Fibroblast of villous mesenchyme (primary cell): ENCODE results near the gene B4GALT5. TPM values are rescaled to one million over a fixed set of nuclear protein-coding genes. Genes with fewer than 3 reads are reported as not detected.

ENCODE experiments used
- DNase-seq: peaks from one replicate; pipeline ENCODE4 v3.0.0-alpha.2; 2010; ENCODE audit warnings: low read depth
- H3K4me3 ChIP-seq: 2 replicates; pipeline ENCODE4 v1.5.1; 2011; ENCODE audit warnings: low read depth, mild to moderate bottlenecking, low read length
- total RNA-seq: library from RNA; depleted of rRNA; stranded (reverse); fragments of >200 nt; gene quantifications from 2 replicates; pipeline ENCODE4 v1.2.3, GENCODE V29; 2012
- TF ChIP-seq, protein P1 (sequence below): IDR thresholded peaks from 2 replicates; pipeline ENCODE4 v1.5.1; 2012; ENCODE audit warnings: low read depth, mild to moderate bottlenecking, low read length; ENCODE audit not compliant: insufficient read depth

The B4GALT5 gene
- total RNA-seq, 1 donor, result 33.7 TPM

DNA sequence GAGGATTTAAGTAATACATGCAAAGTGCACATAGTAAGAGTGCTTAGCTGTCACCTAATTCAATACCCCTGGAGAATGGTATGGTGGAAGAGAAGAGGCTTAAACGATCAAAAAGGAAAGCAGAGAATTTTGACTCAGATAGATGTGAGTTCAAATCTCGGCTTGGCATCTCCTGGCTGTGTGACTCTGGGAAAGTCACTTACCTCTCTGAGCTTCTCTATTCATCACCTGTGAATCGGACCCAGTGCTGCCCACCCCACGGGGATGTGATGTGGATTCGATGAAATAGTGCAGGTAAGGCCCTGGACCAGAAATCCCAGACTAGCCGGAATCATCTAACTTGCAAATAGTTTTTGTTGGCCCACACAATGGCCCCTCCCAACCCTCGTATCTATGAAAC is 1.8 kb upstream of the B4GALT5 start:
- DNase-seq, result no peak
- no peak overlapping the region for H3K4me3 ChIP-seq
- TF ChIP-seq, protein P1, sequence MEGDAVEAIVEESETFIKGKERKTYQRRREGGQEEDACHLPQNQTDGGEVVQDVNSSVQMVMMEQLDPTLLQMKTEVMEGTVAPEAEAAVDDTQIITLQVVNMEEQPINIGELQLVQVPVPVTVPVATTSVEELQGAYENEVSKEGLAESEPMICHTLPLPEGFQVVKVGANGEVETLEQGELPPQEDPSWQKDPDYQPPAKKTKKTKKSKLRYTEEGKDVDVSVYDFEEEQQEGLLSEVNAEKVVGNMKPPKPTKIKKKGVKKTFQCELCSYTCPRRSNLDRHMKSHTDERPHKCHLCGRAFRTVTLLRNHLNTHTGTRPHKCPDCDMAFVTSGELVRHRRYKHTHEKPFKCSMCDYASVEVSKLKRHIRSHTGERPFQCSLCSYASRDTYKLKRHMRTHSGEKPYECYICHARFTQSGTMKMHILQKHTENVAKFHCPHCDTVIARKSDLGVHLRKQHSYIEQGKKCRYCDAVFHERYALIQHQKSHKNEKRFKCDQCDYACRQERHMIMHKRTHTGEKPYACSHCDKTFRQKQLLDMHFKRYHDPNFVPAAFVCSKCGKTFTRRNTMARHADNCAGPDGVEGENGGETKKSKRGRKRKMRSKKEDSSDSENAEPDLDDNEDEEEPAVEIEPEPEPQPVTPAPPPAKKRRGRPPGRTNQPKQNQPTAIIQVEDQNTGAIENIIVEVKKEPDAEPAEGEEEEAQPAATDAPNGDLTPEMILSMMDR, result no peak

DNA sequence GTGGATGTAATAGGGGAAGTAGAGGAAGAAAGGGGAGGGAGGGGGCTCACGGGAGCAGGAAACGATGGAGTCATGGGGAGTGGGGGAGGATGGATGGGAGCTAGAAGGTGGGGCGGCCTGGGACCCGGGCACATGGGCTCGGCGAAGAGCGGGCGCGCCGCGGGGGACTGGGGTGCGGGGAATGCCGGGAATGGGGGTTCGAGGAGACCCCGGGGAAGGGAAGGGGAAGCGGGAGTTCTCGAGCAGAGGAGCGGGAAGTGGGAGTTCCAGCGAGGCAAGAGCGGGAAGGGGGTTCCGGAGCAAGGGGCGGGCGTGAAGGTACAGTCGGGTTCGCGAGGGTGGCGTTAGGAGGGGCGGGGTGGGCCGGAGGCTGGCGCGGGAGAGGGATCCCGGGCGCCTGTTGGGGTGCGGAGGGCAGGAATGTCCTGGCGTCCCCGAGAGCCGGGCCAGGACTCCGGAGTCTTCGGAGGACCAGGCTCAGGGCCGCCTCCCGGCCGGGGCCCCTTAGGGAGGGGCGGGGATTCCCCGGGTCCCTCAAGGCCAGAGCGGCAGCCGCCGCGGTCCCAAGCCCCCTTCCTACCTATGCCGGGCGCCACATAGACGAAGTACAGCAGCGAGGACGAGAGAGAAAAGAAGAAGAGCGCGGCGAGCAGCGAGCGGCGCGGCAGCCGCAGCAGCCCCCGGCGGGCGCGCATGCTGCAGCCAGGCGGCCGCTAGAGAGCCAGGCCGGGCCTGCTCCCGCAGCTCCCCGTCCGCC is 504 bp downstream of the B4GALT5 start:
- TF ChIP-seq, protein P1, result no peak
- H3K4me3 ChIP-seq, result peak overlapping the region; percentile 93
- DNase-seq, result no peak

DNA sequence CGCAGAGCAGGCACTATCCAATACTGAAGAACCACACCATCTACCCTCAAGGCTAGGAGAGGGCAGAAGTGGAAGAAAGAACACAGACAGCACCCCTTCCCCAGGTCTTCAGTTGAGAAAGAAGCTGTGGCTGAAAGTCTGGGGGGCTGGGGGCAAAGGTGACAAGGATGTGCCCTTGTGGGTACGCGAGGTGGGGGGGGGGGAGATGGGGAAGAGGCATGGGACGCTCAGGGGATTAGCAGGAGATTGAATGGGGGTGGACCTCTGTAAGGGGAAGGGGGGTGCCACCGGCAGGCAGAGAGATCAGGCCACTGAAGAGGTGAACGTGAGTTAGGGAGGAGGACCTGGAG is 1.1 kb downstream of the B4GALT5 start:
- DNase-seq, result no peak
- TF ChIP-seq, protein P1, result no peak
- H3K4me3 ChIP-seq, result peak overlapping the region; percentile 93

DNA sequence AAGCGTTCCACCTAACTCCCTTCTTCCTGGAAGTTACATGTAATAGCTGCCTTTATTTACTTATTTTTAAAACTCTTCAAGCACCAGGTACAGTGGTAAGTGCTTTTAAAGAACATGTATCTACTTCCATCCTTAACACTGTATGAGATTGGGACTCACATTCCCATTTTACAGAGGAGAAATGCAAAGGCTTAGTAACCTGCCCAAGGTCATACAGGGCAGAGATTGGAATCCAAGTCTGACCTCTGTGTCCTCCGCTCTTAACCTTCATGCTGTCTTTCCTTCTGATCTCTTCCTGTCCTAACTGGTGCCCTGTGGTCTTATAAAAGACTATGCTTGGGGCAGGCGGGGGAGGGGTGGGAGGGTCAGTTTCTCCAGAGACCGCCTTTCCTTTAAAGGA is 1.6 kb downstream of the B4GALT5 start:
- TF ChIP-seq, protein P1, result no peak
- peak overlapping the region; percentile 93 for H3K4me3 ChIP-seq
- DNase-seq, result no peak

DNA sequence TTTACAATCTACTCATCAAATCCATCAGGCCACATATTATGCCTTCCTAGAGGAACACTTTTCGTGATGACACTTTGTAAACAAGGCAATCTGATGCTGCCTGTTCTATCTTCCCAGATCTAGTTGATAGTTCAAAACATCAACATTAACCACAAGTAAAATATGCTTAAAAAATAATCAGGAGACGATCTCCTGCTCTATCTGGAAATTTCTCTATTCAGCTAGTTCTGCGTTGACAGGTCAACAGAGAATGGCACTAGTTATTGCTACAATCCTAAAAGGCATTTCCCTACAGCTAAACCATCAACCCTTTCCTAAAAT is 2.1 kb downstream of the B4GALT5 start:
- no peak for DNase-seq
- TF ChIP-seq, protein P1, result no peak
- peak overlapping the region; percentile 93 for H3K4me3 ChIP-seq

DNA sequence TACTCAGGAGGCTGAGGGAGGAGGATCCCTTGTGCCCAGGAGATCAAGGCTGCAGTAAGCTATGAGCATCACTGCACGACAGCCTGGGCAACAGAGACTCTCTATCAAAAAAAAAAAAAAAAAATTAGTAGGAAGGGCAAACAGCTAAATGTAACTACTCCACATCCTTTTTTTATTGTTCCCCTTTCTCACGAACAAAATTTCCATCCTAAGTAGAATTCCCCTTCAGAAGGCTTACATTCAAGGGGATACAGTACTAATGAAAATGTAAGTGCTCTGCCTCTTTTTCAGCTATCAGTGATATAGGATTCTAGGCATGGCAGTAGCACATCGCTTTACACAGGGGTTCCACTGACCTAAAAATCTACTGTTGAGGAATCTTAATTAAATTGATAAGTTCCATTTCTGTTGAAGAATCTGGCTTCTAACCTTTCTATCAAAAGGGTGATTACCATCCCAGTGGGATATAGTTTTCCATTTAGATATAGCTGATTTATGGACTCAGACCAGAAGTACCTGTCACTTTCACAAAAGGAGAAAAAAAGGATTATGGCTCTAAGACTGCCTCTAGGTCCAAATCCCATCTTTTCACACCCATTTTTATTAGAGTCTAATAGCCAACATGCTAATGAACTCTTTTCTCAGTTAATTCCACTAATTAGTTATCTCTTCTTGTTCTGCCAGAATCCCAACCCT is 2.6 kb downstream of the B4GALT5 start:
- TF ChIP-seq, protein P1, result no peak
- H3K4me3 ChIP-seq, result peak overlapping the region; percentile 93
- DNase-seq, result no peak

DNA sequence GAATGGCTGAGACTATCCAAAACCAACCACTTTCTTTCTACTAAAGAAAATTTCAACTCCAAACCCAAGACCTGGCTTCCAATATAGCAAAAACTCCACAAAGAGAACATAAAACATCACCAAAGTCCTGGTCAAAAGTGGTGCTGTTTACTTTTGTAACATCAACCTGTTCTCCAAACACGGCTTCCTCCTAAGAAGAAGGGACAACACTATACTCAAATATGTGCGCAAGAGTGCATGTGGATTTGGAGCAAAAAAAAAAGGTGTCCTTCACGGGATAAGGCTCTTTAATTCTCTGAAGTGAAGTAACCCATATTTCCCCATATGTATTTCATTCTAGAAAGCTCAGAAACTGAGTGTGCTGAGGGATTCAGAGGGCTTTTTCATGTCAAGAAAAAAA is 6.6 kb downstream of the B4GALT5 start:
- TF ChIP-seq, protein P1, result no peak
- no peak overlapping the region for H3K4me3 ChIP-seq
- DNase-seq, result no peak
